GM18526 (cell line): Measurements from ENCODE around the gene UBE2E2.

Source experiments
- POLR2A ChIP-seq: IDR thresholded peaks from 3 replicates; pipeline ENCODE4 v1.6.1; 2011; ENCODE audit not compliant: insufficient read length; ENCODE audit errors: extremely low read depth

UBE2E2 gene

DNA sequence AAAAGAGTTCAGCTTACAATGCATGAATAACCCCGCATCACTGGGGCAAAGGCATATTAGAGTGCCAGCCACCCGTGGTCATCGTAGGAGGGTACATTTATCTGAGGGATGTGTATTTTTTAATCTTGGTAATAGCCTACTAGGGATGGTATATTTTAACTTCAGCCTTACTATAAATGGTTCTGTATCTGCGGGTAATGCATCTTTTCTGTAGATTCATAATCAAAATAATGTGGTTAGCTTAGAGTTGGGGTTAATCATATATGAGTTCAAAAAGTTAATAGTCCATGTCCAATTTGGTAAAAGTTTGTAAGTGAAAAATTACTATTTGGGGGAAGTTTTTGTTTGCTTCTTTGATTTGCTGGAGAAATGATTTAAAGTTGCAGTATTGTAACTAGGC is 339.0 kb downstream of the UBE2E2 start:
- TF ChIP-seq POLR2A = no peak

DNA sequence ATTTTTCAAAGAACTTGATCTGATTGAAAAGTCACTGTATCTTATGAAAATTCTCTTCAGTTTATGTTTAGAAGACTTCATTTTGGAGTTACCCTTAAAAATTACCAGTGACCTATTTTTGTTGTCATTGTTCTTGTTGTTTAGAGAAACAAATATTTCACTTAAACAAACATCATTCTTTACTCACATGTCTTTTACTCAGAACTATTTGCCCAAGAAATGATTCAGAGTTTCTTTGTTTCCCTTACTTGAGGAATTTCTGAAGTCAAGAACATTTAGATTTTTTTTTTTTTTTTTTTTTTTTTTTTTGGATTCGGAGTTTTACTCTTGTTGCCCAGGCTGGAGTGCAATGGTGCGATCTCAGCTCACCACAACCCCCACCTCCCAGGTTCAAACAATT is 343.1 kb downstream of the UBE2E2 start:
- no peak for TF ChIP-seq POLR2A

DNA sequence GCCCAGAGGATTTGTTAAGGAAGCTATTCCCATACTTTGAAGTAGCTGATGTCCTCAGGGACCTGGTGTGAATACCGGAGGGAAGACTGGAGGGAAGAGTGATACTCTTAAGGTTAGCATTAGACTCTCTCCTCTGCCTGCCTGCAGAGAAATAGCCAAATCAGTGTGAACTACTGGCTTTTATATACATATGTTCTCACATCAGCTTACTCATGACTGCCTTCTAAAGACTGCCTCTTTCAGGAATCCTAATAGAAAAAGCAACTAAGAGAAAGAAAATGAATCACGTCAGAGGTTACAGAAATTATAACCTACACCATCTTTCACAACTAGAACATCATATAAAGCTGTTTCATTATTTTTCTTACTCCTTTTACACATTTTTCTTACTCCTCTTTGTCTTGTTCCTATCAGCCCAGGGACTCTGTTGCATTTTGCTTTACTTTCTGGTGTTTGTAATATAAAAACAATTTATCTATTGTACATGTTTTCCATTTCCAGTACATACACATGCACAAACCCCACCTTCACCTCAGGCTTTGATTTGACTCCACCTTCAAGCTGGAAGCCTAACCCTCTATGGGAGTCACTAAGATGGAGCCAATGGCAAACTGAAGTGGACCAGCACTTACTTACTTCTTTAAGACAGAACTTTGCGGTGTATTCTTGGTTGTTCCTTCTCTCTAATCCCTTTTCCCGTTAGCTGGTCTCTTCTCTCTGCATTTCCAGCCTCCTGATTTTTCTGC is 345.0 kb downstream of the UBE2E2 start:
- no peak for TF ChIP-seq POLR2A

DNA sequence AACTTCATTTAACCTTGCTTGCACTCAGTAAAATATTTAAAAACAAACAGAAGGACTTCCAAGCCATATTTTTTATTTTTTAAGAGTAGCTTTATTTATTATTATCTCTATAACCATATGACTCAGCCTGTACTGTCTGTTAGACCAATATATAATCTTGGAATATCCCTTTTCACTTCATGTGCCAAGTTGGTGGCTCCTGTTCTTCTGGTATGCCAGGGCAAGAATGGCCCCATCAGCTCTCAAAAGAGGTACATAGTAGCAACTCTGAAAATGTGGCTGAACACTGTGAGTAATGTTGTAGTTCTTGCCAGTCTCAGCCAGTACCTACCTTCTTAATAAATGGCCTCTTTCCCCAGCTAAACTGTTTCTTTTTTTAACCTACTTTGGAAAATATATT is 345.6 kb downstream of the UBE2E2 start:
- TF ChIP-seq POLR2A = no peak

DNA sequence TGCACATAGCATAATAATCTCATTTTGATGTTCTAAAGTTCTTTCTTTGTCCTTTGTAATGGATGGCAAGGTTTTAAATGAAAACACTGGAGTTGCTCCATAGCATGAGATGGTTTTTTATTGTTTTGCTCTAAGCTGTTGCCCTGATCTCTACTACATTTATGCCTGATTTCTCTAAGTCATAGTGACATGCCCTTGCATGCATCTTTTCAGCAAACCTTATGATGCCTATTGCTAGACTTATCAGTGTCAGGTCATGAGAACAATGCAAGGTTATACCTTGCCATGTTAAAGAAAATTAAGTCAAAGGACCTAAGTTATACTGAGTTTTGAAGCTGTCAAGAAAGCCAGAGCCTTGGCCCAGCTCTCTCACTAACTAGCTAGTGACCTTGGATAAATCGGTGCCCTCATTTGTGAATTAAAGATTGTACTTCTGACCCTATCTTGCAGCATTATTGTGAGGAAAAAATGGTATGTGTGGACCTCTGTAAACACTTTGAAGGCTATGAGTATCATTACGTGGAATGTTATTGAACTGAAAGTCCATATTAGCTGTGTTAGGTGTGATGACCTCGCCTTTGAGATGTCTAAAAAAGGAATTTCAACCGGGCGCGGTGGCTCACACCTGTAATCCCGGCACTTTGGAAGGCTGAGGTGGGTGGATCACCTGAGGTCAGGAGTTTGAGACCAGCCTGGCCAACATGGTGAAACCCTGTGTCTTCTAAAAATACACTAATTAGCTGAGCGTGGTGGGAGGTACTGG is 346.2 kb downstream of the UBE2E2 start:
- TF ChIP-seq POLR2A = no peak

DNA sequence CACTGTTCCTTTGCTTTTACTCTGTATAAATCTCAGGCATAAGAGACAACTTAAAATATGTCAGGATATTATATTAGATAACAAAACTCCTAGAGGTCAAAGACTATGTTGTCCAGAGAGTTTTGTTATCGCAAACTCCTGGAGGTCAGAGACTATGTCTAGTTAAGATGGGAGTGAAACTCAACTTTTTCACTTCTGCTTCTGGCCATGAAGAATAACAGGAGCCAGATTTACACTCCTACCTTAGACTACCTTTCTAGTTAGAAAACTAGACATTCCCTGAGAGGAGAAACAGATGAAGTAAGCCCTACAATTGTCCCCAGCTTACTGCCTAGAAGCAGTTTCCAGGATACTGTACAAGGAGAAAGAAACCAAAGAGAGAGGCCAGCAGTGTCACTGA is 347.3 kb downstream of the UBE2E2 start:
- TF ChIP-seq POLR2A = no peak

DNA sequence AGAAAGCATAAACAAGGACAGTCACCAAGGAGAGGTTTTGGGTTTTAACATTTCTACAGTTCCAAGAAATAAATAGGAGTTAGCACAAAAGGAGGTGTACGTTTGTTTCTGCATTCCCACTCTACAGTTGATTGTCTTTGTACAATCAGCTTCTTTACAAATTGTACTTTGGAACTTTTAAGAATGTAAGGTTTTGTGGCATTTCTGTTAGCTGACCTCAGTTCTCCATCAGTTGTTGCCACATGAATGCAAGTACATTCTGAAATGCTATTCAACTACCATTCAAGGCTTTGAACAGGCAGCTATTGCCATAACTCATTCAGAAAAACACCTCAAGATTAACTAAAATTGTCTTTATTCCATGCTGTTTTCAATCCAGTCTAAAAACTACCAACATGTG is 349.4 kb downstream of the UBE2E2 start:
- no peak for TF ChIP-seq POLR2A

DNA sequence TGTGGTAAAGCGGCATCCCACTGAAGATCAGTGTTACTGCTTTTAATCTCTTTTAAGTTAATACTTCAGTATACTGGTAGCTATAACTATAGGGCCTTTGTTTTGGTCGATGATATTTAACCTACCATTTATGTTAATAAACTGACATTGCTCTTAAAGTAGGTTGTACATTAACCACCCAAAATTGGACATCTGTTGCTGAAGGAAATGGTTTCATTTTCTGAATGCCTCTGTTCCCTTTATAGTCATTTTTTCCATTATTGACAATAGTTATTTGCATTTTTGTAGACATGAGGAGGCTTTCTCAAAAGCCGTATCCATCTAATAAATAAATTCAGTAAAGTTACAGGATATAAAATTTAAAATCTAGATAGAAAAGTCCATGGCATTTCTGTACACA is 350.2 kb downstream of the UBE2E2 start:
- no peak for TF ChIP-seq POLR2A

DNA sequence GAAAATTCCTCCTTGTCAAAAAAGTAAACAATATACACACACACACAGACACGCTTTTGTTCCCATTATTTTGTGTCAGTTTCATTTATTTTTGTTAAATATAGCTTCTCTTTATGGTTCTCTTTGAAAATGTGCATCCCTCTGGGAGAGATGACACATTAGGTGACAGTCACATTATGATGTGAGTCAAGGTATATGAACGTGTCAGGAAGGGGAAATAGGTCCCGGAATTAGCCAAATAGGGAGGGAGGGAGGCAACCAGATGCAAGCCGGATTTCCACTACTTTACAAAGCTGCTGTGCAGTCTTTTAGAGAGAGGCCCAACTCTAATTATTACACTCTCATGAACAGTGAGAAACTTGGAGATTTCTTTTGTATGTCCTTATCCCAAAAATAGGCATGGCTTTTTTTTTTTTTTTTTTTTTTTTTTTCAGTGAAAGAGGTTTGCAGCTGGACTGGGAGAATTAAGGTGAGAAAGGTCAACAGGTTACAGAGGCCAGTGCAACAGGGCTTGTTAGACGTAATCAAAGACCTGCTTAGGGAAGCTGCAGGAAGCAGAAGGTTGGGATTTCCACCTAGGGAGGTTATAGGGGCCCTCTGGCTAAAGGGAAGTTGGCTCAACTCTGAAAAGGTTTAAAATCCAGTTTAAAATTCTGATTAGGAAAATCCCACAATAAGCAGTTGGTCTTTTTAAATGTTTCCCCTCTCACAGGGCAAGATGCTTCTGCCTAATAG is 362.1 kb downstream of the UBE2E2 start:
- no peak for TF ChIP-seq POLR2A

DNA sequence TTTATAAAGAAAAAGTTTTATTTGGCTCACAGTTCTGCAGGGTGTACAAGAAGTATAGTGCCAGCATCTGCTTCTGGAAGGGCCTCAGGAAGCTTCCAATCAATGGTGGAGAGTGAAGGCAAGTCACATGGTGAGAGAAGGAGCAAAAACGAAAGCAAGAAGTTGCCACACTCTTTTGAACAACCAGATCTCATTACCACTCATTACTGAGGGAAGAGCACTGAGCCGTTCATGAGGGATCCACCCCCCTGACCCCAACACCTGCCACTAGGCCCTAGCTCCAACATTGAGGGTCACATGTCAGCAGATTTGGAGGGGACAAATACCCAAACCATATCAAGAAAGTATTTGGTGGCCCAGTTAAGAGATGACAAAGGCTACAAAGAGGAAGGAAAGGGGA is 363.4 kb downstream of the UBE2E2 start:
- TF ChIP-seq POLR2A = no peak

DNA sequence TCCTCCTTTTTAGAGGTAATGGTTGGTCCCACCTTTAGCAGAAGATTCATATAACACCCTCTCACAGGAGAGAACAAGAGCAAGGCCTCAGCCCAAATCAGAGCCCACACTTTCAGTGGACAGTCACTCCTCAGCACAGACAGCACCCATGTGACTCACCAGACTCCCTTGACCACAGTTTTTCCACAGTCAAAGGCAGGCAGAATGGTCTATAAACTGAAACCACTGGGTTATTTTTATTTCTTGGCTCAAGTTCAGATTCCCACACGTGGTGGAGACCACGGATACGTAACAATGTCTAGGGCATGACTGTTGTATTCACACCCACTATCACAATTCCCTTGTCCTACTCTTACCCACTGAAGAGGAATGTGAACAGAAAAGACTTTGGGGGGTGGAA is 364.8 kb downstream of the UBE2E2 start:
- TF ChIP-seq POLR2A = no peak

DNA sequence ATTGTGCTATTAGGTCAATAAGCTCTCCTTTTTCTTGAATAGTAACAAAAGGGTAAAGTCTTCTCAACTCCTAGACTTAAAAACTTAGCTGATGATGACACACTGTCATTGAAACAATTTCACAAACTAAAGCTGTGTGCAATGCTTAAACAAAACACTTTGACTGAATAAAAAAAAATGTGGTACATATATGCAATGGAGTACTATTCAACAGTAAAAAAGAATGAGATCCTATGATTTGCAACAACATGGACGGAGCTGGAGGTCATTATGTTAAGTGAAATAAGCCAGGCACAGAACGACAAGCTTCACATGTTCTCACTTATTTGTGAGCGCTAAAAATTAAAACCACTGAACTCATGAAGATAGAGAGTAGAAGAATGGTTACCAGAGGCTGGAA is 370.7 kb downstream of the UBE2E2 start:
- no peak for TF ChIP-seq POLR2A

DNA sequence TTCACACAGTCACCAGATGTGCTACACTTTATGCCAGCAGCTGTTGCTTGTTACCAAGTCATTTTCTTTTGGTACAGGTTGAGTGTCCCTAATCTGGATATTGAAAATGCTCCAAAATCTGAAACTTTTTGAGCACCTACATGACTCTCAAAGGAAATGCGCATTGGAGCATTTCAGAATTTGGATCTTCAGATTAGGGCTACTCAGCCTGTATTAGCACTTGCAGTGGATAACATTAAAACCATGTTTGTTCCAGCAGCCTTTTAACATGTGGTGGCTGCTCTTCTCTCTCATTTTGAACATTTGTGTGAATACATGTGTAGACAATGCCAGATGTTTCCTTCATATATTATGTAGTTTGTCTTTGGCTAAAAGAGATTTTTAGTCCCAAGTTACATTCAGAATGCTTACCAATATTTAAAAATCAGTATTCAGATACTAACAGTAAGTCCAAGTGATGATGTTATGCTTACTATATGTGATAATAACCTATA is 371.7 kb downstream of the UBE2E2 start:
- TF ChIP-seq POLR2A = no peak

DNA sequence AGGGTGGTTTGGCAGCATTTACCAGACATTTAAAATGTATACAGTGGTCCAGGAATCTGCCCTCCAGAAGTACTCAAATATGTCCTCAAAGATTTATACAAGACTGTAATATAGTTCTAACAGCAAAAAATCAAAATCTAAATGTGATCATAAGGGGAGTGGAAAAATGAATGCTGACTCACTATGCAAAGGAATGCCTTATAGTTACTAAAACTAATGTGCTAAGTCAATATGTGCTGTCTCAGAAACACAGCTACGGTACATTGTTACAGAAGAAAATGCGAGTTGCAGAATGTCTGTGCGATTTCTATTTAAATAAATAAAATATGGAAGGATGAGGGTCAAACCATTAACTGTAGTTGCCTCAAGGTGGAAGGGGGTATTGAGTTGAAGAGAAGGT is 372.6 kb downstream of the UBE2E2 start:
- TF ChIP-seq POLR2A = no peak

DNA sequence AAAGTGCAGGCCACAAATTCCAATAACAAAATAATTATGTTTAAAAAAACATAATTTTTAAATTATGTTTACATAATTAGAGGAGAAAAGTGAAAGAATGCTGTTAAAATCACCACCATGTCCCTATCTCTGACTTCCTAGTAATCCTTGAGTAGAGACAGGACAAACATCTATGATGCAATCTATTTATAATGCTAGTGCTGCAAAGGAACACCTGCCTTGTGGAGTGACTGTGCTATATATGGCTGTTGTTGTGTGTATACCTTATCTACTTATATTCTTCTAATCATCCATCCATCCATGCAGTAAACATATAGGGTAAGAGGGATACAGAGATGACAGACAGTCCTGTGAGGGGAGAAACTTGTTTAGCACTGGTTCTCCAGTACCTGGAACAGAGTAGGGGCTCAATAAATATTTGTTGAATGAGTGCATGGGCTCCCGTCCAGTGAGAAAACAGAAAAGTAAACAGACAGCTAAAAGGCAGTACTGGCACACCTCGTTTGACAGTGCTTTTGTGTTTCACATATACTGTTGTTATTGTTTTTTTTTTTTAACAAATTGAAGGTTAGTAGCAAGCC is 373.3 kb downstream of the UBE2E2 start:
- TF ChIP-seq POLR2A = no peak
